Measurements from ENCODE around the gene CIRBP. TPM values are rescaled to one million over a fixed set of nuclear protein-coding genes. Genes with fewer than 3 reads are reported as not detected.

Gene CIRBP
- total and polyA plus RNA-seq, 2 of the 13 experiments (the other 11 are each of a cell fraction or from before 2014, with no cell fraction given), result 133 to 140 TPM

DNA sequence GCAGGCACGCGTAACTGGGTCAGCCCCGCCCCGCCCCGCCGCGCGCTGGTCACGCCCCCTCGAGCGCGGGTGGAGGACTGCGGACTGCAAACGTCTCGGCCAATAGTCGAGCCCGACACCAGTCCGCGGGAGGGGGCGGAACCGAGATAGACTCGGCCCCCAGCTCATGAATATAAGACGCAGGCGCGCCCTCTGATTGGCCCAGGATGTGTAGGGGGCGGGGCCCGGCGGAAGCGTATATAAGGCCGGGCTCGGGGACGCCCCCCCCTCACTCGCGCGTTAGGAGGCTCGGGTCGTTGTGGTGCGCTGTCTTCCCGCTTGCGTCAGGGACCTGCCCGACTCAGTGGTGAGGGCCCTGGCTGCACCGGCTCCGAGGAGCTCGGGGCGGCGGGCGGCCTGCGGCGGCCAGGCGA lies at the start of gene CIRBP (continued):
- TF ChIP-seq E2F2 (CRISPR knock-in tag; IDR thresholded peaks at IDR 0.05; ENCODE audit: borderline replicate concordance), result no peak
- TF ChIP-seq RFXAP (CRISPR knock-in tag; IDR thresholded peaks at IDR 0.05; ENCODE audit: borderline replicate concordance), result peak; percentile 25; the same call in 1 of the 2 replicates
- TF ChIP-seq ZNF616 (CRISPR knock-in tag; IDR thresholded peaks at IDR 0.05; ENCODE audit: low read depth), result 0 out of 2 replicates have a peak, but pooled peaks have one; percentile 7
- TF ChIP-seq ZMYM3 (CRISPR knock-in tag; IDR thresholded peaks at IDR 0.05), result no peak
- TF ChIP-seq PAWR (CRISPR knock-in tag; IDR thresholded peaks at IDR 0.05; ENCODE audit: borderline replicate concordance), result no peak
- TF ChIP-seq, protein P1, sequence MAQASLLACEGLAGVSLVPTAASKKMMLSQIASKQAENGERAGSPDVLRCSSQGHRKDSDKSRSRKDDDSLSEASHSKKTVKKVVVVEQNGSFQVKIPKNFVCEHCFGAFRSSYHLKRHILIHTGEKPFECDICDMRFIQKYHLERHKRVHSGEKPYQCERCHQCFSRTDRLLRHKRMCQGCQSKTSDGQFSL (CRISPR knock-in tag; IDR thresholded peaks at IDR 0.05), result peak; percentile 98
- TF ChIP-seq CBX2 (IDR thresholded peaks at IDR 0.05; ENCODE audit: low read depth, low read length), result no peak
- TF ChIP-seq CBX2 (CRISPR knock-in tag; IDR thresholded peaks at IDR 0.05; ENCODE audit: low read depth), result no peak
- 0 out of 2 replicates have a peak, but pooled peaks have one; percentile 7 for TF ChIP-seq MIER2 (CRISPR knock-in tag; IDR thresholded peaks at IDR 0.05)
- TF ChIP-seq HNF1A (IDR thresholded peaks at IDR 0.05; ENCODE audit: low read depth), result no peak
- no peak for TF ChIP-seq HNF1A (CRISPR knock-in tag; IDR thresholded peaks at IDR 0.05; ENCODE audit: borderline replicate concordance)
- TF ChIP-seq RXRA (CRISPR knock-in tag; IDR thresholded peaks at IDR 0.05), result no peak
- no peak for TF ChIP-seq POGZ (CRISPR knock-in tag; IDR thresholded peaks at IDR 0.05)
- no peak for TF ChIP-seq RERE (CRISPR knock-in tag; IDR thresholded peaks at IDR 0.05; ENCODE audit: low read depth)
- no peak for TF ChIP-seq ZNF577 (CRISPR knock-in tag; IDR thresholded peaks at IDR 0.05; ENCODE audit: borderline replicate concordance, low read depth)
- no peak for TF ChIP-seq SNAPC5 (CRISPR knock-in tag; IDR thresholded peaks at IDR 0.05; ENCODE audit: borderline replicate concordance)

Data from HepG2 (cell line).